NCI-H2107 treated with DMSO at 0.1 percent for 48 hours (cell line): ENCODE data around the gene MMP28.
A peak's percentile ranks its signal among the peaks of the same experiment; 100 is the strongest.
"Not testable (repeated sequence)": the region's sequence is repeated elsewhere in the genome, so short reads cannot be mapped to it uniquely, and the experiment has no call there.

ENCODE experiments used
- DNase-seq: peaks from one replicate; lab custom pipeline; 2025; ENCODE audit not compliant: unreplicated experiment; lab: John Stamatoyannopoulos, UW

Gene MMP28

DNA sequence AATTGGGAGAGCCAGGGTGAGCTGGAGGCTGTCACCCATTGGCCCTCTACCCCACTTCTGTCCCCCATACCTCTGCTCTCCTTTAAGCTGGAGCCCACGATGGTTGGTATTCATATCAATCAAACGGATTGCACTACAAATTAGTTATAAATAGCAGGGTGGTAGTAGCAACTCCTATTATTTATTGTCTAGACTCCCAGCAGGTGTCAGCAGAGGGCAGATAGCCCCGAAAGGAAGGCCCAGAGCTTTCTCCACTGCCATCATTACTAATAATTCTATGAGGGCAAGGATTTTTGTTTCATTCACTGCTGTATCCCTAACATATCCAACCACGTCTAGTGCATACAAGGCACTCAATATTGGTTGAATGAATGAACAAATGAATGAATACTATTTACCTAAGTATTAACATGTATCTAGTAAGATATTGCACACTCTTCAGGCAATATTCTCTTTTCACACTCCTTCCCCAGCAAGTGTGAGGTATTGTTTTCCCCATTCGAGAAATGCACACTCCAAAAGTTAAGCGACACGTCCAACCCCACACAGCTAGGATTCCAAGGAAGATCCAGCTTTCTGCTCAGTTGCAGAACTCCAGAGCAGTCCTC lies 28.4 kb downstream of the MMP28 start:
- peak; percentile 17 for DNase-seq

DNA sequence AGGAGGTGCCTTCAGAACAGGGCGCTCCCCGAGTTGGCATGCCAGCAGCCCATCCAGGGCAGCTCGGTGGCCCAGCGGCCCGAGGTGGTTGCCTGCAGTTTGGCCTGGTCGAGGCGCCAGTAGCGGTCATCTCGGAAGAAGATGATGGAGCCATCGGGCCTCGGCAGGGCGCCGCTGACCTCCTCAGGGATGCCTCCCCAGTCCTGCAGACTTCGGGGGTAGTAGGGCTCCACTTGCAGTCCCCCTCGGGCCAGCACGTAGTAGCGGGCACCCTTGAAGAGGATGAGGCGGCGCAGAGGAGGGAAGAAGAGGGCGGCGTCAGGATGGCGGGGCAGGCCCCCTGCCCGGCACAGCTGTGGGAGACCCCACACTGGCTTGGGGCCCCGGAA lies 29.0 kb downstream of the MMP28 start:
- no peak for DNase-seq

DNA sequence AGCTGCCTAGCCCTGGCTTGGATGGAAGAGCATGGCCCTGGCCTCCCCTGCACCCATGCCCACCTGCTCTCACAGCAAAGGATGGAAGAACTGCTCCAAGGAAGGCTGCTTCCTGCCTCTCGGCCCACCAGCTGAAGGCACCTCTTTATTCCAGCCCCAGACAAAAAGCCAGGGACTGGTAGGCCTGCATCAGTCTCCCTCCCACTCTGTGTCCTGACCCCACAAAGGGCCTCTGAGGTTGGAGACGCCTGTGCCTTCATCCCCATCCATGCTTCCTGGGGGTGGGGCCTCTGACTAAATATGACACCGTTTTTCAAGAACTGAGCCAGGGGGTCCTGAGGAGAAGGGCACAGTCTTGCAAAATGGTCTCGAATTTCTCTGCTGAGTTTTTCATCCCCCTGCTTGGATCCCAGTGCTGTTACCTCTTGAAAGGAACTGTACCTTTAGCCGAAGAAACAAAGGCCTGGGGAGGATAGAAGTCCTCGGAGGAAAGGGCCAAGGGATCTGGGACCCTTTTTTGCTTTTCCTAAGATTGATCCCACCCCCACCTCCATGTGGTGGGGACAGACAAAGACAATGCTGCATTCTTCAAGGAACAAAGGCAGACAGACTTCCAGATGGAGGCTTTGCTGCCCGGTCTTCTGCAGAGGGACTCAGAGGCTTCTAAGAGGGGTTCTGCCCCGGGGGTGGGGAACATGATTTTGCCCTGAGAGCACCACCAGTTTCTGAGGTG lies 29.5 kb downstream of the MMP28 start:
- DNase-seq: no peak

DNA sequence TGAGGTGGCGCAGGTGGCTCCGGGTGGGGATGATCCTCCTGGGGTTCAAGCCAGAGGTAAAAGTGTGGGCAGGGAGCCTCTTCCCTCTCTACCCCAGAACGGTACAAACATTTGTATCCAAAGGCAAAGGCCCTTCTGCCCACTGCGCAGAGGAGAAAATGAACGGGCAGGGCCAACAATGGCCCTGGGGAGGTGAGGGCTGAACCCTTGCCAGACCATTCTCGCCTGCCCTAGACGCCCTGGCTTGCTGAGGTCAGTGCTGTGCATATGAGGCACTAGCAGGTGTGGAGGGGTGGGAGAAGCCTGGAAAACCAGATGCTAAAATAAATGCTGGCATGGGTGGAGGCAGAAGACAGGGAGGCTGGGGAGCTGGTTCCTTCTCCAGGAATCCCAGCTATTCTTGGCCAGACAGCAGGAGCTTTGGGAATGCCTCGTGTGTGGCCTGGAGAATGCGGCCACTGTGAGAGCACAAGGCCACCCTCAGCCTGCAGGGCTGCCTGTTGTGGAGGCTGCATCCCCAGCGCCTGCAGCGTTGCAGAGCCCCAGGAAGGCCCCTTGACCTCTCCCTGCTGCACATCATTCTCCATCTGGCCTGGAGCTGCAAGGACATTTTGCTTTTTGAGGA lies 30.2 kb downstream of the MMP28 start:
- no peak for DNase-seq

DNA sequence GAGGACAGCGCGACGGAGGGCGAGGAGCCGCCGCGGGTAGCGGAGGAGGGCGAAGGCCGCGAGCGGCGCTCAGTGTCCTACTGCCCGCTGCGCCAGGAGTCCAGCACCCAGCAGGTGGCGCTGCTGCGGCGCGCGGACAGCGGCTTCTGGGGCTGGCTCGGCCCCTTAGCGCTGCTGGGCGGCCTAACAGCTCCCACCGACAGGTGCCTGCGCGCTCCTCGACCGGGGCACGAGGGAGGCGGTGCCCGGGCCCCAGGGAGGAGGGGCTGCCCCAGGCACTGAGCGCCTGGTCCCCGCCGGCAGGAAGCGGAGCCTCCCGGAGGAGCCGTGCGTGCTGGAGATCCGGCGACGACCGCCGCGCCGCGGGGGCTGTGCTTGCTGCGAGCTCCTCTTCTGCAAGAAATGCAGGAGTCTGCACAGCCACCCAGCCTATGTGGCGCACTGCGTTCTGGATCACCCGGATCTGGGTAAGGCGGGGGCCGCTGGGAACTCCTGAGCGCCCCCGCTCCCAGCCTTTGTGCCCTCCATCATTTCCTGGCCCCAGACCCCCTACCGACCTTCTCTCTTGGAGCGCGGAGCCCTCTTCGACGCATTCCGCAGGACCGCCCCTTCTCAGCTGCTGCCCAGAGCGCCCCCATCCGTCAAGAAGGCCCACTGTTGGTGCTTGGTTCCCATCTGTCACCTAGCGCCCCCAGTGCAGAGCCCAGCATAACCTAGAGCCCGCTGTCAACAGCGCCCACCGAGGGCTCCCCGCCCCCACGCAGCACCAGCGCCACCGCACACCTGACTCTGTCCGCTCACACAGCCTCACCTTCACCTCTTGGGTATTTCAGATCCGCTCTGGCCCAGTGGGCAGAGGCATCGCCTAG lies 31.1 kb downstream of the MMP28 start:
- DNase-seq: peak; percentile 43

DNA sequence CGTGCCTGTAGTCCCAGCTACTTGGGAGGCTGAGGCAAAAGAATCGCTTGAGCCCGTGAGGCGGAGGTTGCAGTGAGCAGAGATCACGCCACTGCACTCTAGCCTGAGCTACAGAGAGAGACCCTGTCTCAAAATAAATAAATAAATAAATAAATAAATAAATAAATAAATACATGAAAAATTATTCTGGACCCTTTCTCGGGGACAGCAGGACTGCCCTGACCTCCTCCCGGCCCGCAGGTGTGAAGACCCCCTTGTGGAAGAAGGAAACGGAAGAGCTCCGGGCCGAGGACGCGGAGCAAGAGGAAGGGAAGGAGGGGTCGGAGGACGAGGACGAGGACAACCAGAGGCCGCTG lies 31.7 kb downstream of the MMP28 start:
- no peak for DNase-seq

DNA sequence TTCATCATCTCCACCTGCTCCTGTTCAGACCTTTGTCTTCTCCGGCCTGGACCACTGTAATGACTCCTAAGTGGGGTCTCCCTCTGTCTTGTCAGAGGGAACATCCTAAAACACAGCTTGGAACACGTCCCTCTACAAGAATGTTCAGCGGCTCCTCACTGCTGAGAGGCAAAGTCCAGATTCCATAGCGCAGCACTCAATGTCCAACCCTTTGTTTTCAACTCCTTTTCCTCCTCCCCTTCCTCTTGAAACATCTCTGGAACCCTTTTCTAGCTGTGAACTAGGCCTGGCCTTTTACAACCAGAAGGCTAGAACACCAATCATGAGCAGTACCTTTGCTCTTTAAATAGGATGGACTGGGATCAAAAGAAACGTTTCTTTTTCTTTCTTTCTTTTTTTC lies 33.8 kb downstream of the MMP28 start:
- no peak for DNase-seq

DNA sequence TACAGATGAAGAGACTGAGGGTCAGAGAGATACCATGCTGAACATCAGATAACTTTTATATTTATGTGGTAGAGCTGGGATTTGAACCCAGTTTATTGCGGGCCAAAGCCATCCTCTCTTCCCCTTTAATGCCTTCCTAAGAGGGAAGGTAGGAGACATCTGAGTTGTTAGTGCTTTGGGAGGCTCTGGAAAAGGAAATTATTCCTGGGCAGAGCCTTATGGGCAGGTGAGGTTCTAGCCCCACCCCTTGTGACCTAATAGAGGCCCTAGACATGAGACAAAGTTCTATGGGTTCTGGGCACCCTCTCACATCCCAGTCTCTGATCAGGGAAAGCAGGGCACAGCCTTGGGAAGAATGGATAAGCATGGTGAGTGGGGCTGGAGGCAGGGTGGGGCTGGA lies 34.9 kb downstream of the MMP28 start, which contains the start of gene C17orf50:
Gene C17orf50 (plus strand): TSS at position 301 of the 400 bp plus-strand sequence. CDS start 55 bp downstream, at position 356.
- DNase-seq: no peak

DNA sequence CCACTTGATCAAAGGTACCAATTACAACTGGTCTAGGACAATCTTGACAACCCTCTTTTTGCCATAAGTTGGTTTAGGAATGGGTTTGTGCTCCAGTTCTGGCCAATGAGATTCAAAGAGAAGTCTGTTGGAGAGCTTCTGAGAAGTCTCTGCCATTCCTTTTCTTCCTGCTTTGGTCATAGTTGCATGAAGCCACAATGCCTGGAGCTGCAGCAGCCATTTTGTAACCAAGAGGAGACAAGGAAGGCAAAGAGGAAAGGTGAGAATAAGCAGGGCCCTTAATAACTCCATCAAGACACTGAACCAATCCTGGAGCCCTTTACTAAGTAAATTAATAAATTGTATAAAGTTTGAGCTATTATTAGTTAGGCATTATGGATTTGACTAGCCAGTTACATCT lies 38.2 kb downstream of the MMP28 start:
- DNase-seq: no peak

DNA sequence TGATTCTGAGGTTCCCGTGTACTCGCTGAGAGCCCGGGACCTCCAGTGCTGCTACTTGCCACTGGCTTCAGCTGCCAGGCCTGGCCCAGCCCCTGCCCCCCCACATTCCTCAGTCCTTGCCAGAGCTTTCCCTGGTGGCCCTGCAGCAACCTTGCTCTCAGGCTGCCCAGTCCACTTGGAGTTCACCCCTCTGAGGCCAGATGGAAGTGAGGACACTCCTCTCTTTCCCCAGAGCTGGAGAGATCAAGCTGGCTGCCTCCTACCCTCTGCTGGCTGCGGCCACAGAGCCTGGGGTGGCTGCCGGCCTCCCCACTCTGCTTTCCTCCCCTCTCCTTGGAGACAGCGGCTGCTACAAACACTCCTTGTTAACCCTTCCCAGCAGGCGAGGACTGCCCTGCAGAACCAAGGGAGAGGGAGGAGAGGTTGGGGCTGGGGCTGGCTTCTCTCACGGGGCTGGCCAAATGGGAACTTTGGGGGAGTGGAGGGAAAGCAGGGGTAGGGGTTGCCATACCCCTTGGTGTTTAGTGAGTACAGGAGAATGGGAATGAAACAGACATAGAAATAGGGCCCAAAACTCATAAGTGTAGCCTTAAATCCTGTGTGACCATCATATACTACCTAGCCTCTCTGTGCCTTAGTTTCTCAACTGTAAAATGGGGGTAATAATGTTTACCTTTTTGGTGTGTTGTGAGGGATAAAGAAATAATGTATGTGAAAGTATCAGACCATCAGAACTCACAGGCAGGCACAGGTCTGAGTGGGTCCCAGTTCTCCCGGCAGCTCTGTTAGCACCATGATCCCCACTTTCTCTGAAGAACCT lies 42.3 kb downstream of the MMP28 start, which contains the start of gene GAS2L2:
Gene GAS2L2 (minus strand): TSS at position 295 of the 820 bp plus-strand sequence. CDS start 389 bp downstream, outside the sequence.
- no peak for DNase-seq

DNA sequence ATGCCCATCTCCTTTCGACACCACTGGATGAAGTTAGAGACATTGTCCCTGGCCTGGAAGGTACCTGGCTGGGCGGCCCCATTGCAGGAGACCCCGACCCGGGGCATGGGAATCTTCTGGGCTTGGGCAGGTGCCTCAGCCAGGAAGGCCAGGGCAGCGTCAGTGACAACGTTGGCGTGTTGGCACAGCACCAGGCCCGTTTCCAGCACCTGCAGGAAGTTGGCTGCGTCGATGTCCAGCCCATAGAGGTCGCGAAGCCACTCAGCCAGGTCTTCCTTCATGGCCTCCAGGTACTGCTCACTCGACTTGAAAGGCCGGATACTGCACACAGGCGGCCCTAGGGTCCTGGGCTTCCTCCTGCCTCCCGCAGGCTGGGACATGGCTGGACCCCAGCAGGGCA lies 43.0 kb downstream of the MMP28 start:
- DNase-seq: no peak

DNA sequence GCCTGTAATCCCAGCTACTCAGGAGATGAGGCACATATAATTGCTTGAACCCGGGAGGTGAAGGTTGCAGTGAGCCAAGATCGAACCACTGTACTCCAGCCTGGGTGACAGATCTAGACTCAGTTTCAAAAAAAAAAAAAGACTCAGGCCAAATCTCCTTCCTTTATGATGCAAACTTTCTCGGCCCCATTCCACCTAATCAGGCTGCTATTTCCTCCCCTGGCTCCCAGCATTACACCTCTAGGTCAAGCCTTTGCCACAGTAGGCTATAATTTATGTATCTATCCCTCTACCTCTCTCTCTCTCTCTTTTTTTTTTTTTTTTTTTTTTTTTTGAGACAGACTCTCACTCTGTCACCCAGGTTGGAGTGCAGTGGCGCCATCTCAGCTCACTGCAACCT lies 43.9 kb downstream of the MMP28 start:
- DNase-seq: not testable (repeated sequence)

DNA sequence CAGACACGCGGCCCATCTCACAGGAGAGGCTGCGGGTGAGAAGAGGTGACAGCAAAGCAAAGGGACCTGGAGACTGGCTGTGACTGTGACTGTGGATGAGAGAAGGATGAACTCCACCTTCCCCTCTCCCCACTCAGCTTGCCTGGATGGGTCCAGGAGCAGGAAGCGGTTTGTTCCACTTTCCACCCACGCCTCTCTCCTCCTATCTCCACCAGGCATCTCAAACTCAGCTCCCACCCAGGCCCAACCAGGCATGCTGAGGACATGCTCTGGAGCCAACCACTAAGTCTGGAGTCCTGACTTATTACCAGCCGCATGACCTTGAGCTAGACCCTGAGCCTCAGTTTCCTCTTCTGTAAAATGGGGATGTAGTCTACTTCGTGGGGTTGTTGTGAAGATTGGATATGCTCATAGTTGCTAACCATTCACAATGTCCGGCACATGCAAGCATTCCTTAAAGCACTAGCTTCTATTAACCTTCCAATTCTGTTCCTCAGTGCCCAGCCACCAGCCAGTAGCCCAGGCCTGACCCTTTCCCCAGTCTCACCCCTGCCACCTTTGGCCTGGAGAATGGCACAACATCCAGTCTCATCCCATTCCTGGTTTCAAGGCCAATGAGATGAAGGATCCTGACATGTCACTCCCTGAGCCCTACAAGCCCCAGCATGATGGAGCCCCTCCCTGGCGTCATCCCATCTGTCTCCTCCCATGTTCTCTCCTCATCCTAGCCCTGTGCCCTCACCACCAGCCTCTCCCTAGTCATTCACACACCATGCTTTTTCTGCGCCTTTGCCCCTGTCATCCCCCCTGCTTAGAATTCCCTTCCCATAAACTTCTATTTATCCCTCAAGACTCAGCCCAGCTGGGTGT lies 44.7 kb downstream of the MMP28 start:
- DNase-seq: no peak

DNA sequence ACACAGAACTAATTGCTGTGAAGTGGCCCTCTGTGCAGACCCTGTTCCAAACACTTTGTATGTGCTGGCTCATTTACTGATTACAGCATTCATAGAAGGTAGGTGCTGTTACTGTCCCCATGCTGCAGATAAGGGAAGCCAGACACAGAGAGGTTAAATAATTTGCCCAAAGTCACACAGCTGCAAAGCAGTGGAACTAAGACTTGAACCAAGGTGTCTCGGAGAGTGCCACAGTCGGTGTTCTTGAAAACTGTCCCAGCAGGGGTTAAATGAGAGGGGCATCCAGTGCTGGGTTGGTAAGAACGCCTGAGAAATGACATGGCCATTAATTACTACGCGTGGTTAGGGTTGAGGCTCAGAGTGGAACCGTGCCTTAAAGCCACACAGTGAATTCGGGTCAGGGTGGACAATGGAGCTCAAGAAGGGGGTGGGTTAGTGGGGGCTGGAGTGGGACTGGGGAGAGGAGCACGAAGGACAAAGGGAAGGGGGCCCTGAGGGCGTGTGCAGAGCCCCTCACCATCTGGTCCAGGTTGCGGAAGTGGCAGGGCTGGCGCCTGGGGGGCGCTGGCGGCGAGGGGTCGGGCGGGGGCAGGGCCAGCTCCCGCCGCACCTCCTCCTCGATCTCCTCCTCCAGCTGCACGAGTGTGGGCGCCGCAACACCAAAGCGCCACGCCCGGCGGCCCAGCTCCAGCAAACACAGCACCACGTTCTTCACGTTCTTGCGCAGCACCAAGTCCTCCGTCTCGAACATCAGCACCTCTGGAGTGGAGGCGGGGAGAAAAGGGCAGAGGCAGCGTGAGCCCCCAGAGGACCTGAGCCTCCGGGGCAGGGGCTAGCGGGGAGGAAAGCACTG lies 45.7 kb downstream of the MMP28 start:
- DNase-seq: peak; percentile 43

DNA sequence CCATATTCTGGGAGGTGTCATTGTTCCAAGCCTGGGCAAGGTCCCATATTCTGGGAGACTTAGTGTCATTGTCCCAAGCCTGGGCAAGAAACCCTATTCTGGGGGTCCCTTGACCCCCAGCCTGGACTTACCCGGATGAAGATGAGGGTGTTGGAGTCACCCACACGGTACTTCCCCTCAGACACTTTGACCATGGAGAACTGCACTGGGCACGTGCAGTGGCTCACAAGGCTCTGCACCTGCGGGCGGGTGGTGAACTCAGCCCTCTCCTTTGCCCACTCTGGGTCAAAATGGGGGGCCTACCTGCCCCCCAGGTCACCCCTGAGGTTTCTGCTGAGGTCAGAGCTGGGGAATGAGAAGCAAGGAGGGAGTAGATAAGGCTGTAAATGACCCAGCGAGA lies 46.5 kb downstream of the MMP28 start:
- DNase-seq: no peak

DNA sequence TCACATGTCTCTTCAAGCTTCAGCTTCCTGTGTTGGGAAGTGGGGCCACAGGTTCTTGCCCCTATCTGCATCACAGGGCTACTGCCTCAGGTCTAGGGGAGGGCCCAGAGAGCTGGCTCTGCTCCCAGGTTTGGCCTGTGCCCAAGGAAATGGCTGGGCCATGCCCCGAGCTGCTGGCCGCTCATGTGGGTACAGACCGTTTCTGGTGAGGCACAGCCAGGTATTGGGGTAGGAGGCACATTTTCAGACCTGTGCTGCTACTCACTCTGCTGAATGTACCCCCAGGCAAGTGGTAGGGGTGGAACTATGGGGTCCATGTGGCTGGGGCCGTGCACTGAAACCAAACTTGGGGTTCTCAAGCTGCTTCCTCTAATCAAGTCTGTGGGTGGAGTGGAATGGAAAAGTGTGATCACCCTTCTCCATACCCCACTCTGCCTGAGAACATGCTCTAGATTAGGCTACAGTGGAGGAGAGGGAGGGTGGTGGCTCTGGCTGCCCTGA lies 47.0 kb downstream of the MMP28 start:
- no peak for DNase-seq

DNA sequence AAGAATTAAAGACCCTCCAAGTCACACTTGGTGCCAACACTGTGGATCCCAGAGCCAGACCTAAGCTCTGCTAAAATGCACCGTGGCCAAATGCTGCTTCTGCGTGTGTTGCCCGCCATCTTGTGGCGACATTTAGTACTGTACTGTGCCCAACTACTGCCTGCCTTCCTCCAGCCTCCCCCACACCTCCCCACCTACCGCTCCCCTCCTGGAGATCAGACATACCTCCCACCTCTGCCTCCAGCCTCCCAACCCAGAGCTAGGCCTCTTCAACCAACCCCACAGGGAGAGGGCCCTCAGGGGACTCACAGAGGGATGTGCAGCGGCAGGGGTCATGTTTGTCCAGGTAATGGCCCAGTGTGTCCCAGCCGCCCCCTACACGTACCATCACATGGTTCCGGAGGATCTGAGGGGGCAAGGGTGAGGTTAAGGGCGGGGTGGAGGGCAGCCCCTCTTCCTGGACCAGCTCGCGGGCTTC lies 47.9 kb downstream of the MMP28 start:
- peak; percentile 55 for DNase-seq

DNA sequence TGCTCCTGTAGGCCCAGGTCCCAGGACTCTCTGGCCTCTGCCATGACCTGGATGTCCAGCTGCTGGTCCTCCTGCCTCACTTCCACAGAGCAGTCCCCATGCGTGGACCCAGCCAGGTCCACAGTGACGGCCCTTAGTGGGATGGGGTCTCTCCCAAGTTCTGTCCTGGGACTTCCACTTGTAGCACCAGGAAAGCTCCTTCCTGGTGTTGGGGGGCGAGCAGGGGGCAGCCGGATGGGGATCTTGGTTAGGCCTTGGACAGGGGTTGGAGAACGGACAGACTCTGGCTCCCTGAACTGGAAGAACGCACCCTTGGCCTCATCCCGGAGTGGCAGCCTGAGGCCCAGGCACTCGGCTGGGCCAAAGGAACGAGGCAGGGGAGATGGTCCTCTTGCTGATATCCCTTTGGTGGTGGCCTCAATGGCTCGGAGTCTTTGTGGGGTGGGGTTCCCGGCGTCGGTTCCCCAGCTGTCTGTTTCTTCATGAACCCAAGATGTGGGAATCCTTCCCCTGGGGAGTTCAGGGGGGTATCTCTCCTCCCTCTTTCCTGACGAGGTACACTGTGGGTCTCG lies 49.6 kb downstream of the MMP28 start:
- no peak for DNase-seq
